NCI-H128 (cell line): Measurements from ENCODE around the gene GIT2.
"Not testable (repeated sequence)": the region's sequence is repeated elsewhere in the genome, so short reads cannot be mapped to it uniquely, and the experiment has no call there.

Experiments
- DNase-seq: peaks from one replicate; lab custom pipeline; 2025; ENCODE audit not compliant: unreplicated experiment; lab: John Stamatoyannopoulos, UW

Gene GIT2

GRCh38 chr12:109893261-109893995, 102.7 kb downstream of the GIT2 start:
- no peak for DNase-seq

DNA sequence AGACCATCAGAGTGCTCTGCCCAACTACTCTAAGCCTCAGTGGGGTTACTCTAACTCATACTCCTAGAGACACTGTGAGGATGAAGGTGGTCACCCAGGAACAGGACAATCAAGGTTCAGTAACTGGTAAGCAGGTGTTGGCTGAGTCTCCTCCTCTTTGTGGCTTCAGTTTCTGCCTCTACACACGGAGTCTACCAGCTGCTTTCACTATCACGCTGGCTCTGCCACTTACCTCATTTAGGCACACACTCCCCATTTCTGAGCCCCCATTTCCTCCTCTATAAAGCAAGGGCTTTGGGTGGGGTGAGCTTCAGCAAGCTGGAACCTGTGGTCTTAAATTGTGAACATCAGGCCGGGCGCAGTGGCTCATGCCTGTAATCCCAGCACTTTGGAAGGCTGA, 103.4 kb downstream of the GIT2 start:
- DNase-seq = no peak

DNA sequence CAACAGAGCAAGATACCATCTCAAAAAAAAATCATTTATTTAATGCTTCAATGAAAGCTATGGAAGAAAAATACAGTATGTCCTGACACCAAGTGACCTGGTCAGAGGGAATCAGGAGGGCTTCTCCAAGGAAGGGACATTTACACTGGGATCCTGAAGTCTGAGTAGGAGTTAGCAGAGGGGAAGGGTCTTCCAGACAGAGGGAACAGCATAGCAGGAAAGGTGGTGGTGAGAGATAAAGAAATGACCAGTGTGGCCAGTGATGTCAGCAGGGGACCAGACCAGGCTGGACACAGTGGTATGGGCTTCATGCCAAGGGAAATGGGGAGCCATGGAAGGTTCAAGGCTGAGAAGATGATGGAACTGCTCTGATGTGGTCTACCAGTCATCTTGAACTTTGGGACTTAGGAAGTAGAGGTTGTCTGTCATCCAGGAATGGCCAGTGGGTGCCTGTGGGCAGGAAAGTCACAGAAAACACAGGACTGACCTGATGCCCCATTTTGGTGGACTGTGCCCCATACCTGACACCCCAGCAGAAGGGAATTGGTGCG, 103.9 kb downstream of the GIT2 start:
- DNase-seq = no peak

- DNase-seq = not testable (repeated sequence)
Measured at GRCh38 chr12:109891731-109892130, 104.4 kb downstream of the GIT2 start.

DNA sequence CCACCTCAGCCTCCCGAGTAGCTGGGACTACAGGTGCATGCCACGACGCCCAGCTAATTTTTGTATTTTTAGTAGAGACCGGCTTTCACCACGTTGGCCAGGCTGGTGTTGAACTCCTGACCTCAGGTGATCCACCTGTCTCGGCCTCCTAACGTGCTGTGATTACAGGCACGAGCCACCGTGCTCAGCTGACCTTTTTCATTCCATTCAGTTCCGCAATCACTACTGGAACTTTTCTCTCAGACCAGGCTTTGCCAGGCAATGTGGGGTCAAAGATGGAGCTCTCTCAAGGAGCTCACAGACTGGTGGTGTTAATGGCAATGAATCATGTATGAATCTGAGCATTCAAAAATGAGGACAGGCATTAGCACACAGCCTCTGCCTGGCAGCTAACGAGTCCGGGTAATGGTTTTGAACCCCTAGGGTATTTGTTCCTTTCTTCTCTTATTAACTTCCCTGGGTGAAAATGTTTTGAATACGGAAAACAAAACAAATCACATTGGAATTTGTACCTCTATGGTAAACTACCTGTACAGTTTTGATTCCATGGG, 105.5 kb downstream of the GIT2 start:
- no peak for DNase-seq

GRCh38 chr12:109888179-109889020, 107.8 kb downstream of the GIT2 start:
- no peak for DNase-seq

GRCh38 chr12:109885616-109886015, 110.6 kb downstream of the GIT2 start:
- DNase-seq = no peak

GRCh38 chr12:109883461-109883860, 112.7 kb downstream of the GIT2 start:
- no peak for DNase-seq

DNA sequence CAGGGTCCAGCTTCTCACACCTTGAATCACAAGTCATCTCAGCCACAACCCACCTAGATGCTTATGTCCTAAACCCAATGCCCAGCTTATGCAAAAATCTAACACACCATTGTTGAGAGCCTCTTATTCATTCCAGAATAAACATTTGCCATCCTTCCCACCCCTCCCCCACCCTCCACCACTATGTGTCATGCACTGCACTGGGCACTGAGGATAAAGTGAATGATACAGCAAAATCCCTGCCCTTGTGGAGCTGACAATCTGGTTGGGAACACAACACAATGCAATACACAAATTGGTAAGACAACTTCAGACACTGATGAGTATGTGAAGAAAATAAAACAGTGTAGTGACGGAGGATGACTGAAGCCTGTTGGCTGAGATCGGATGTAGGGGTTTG, 114.4 kb downstream of the GIT2 start:
- DNase-seq = no peak

DNA sequence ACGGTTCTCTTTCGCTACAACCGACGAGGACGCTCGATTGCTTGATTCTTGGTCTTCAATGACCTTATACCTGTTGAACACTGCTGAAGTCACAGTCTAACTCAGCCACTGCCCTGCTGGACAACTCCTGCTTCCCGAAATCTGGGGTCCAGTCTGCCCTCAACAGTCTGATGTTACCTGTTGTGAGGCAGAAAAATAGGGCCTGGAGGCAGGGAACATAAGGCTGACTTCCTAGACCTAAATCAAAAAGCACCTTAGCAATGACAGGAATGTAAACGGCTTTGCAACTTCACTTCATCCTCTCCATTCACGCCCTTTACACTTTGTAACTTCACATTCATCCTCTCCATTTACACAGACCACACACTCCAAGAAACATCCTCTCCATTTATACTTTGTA, 115.2 kb downstream of the GIT2 start:
- DNase-seq = no peak

GRCh38 chr12:109880043-109880931, 115.9 kb downstream of the GIT2 start, which contains the start of gene GLTP:
GLTP (minus strand) TSS chr12:109880541; CDS start chr12:109880374, 167 bp downstream.
- peak; percentile 75 for DNase-seq
